Lower leg skin (tissue), 3 donors: ENCODE measurements around the gene PVALB.

Experiments used
- CTCF ChIP-seq, 3 donors: fragments of 450-650 bp; IDR thresholded peaks; one replicate each; pipeline ENCODE4 v1.5.1; 2016; ENCODE audit warnings: antibody characterized with exemption in 3 of 3, mild to moderate bottlenecking in 3 of 3, moderate library complexity in 2 of 3
- POLR2A ChIP-seq, 2 donors: fragments of 450-650 bp; IDR thresholded peaks; one replicate each; pipeline ENCODE4 v1.6.1; 2016 to 2017; ENCODE audit warnings: antibody characterized with exemption in 2 of 2, mild to moderate bottlenecking in 1 of 2, moderate library complexity in 1 of 2

DNA sequence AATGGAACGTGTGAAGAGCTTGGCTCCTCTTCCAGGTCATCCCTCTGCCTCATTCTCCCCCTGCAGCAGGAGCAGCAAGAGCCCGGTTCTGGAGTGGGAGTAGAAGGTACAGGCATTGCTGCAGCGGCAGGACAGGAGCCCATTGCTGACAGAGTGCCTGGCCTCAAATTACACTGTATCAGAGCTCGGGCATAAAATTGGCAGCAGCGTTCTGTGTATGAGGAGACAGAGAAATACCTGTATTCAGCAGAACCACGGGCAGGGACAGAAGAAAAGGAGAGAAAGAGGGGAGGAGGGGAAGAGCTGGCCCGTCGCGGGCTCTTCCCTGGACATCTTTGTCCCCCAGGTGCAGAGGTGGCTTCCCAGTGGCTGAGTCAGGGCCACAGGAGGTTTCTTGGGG is 41.3 kb upstream of the PVALB start:
- no peak for TF ChIP-seq CTCF (IDR thresholded peaks at IDR 0.05)
- no peak for TF ChIP-seq POLR2A (IDR thresholded peaks at IDR 0.05)
